HCT116 (cell line): ENCODE results near the gene ST7. TPM values are rescaled to one million over a fixed set of nuclear protein-coding genes. Genes with fewer than 3 reads are reported as not detected.

ENCODE experiments used
- ATAC-seq: fragments of 200-7000 bp; cut with Tn5 transposase; 2 replicates; pipeline ENCODE4 v1.9.1; 2020; ENCODE audit warnings: mild to moderate bottlenecking, moderate library complexity
- BruUV-seq: library from RNA; stranded (reverse); fragments of 400-500 nt; replicated peaks from 2 replicates; lab custom pipeline; 2021; lab: Mats Ljungman, UMichigan
- CTCF ChIA-PET: fragments of 300-600 bp; sonication (Branson Sonifier 250); formaldehyde crosslinking; loops from one replicate; lab custom pipeline; 2021; ENCODE audit warnings: antibody characterized with exemption; lab: Charles Lee
- POLR2A ChIA-PET: fragments of 300-600, 350-600 bp; sonication (Branson Sonifier 250); formaldehyde crosslinking; loops from one replicate; lab custom pipeline; 2021; ENCODE audit warnings: antibody characterized with exemption; lab: Charles Lee
- RAD21 ChIA-PET, 2 experiments: fragments of 300-600 bp; sonication (Branson Sonifier 250); formaldehyde crosslinking; loops; one replicate each; lab custom pipeline; 2023; ENCODE audit warnings: low total read pairs in 2 of 2; ENCODE audit not compliant: uncharacterized antibody in 2 of 2, unreplicated experiment in 2 of 2, low non-redundant PET in 1 of 2; lab: Charles Lee
- DNase-seq: peaks from one replicate; pipeline ENCODE4 v3.0.0-alpha.2; 2010; ENCODE audit warnings: low read depth, low spot score
- H2AFZ ChIP-seq: fragments of 200-600 bp; shearing (Covaris generic), sonication (generic); 2 replicates; pipeline ENCODE4 v1.6.1; 2017; ENCODE audit warnings: low read depth, mixed run types, mixed read lengths, antibody characterized with exemption, low read length; ENCODE audit not compliant: poor library complexity, severe bottlenecking
- H3K27ac ChIP-seq: 2 replicates; pipeline ENCODE4 v1.5.1; 2012; ENCODE audit warnings: low read depth, low read length
- H3K27me3 ChIP-seq: fragments of 200-600 bp; sonication (generic); 2 replicates; pipeline ENCODE4 v1.6.1; 2016; ENCODE audit warnings: mixed run types, low read length, mixed read lengths; ENCODE audit not compliant: insufficient read depth
- H3K36me3 ChIP-seq, 2 experiments: fragments of 200-500 bp in 1 of 2; fragments of 200-600 bp in 1 of 2; sonication (Bioruptor generic) in 1 of 2; sonication (generic) in 1 of 2; 2 replicates each; pipeline versions ENCODE4 v1.5.1 to v1.6.1; 2014 to 2016; ENCODE audit warnings: low read length in 2 of 2, inconsistent platforms in 1 of 2, mixed read lengths in 1 of 2, mixed run types in 1 of 2; ENCODE audit not compliant: insufficient read depth in 2 of 2, control insufficient read depth in 1 of 2
- H3K4me1 ChIP-seq, 2 experiments: fragments of 200-600 bp in 1 of 2; sonication (generic) in 1 of 2; 2 replicates each; pipeline versions ENCODE4 v1.5.1 to v1.6.1; 2012 to 2017; ENCODE audit warnings: low read length in 2 of 2, inconsistent platforms in 1 of 2, mild to moderate bottlenecking in 1 of 2, mixed read lengths in 1 of 2, mixed run types in 1 of 2, moderate library complexity in 1 of 2; ENCODE audit not compliant: insufficient read depth in 2 of 2, control insufficient read depth in 1 of 2
- H3K4me2 ChIP-seq: fragments of 200-600 bp; sonication (generic); 2 replicates; pipeline ENCODE4 v1.6.1; 2017; ENCODE audit warnings: mixed run types, low read length, mixed read lengths
- H3K4me3 ChIP-seq, 2 experiments: fragments of 200-600 bp in 1 of 2; sonication (generic) in 1 of 2; replicated peaks in 1 of 2; 2 replicates each; pipeline ENCODE4 v1.5.1; 2011 to 2016; ENCODE audit warnings: low read length in 2 of 2, control low read depth in 1 of 2, low read depth in 1 of 2, mild to moderate bottlenecking in 1 of 2, mixed read lengths in 1 of 2, mixed run types in 1 of 2
- H3K79me2 ChIP-seq: fragments of 200-600 bp; sonication (generic); 2 replicates; pipeline ENCODE4 v1.6.1; 2017; ENCODE audit warnings: mild to moderate bottlenecking, mixed run types, low read length, moderate library complexity, mixed read lengths; ENCODE audit not compliant: insufficient read depth
- H3K9ac ChIP-seq: fragments of 200-600 bp; sonication (generic); 2 replicates; pipeline ENCODE4 v1.6.1; 2016; ENCODE audit warnings: low read length, mixed read lengths
- H3K9me2 ChIP-seq: fragments of 200-600 bp; sonication (generic), shearing (Covaris generic); 2 replicates; pipeline ENCODE4 v1.6.1; 2017; ENCODE audit warnings: mixed run types, mild to moderate bottlenecking, moderate library complexity; ENCODE audit not compliant: insufficient read depth
- H3K9me3 ChIP-seq, 2 experiments: fragments of 200-500 bp in 1 of 2; fragments of 200-600 bp in 1 of 2; sonication (Bioruptor generic) in 1 of 2; sonication (generic) in 1 of 2; 2 replicates each; pipeline ENCODE4 v1.6.1; 2014 to 2017; ENCODE audit warnings: low read length in 2 of 2, mixed read lengths in 2 of 2, inconsistent platforms in 1 of 2, low read depth in 1 of 2, mild to moderate bottlenecking in 1 of 2, mixed run types in 1 of 2, moderate library complexity in 1 of 2; ENCODE audit not compliant: control insufficient read depth in 1 of 2, insufficient read depth in 1 of 2
- H4K20me1 ChIP-seq: fragments of 200-600 bp; sonication (generic), shearing (Covaris generic); 2 replicates; pipeline ENCODE4 v1.6.1; 2017; ENCODE audit warnings: mixed run types, mild to moderate bottlenecking, moderate library complexity; ENCODE audit not compliant: insufficient read depth
- CEBPB ChIP-seq: IDR thresholded peaks from 2 replicates; pipeline ENCODE4 v1.6.1; 2012; ENCODE audit warnings: low read depth
- EGR1 ChIP-seq: IDR thresholded peaks from 2 replicates; pipeline ENCODE4 v1.6.1; 2012; ENCODE audit warnings: low read depth
- ELF1 ChIP-seq: IDR thresholded peaks from 2 replicates; pipeline ENCODE4 v1.6.1; 2012; ENCODE audit warnings: low read depth, borderline replicate concordance
- EZH2 ChIP-seq: fragments of 200-600 bp; sonication (generic); IDR thresholded peaks from 2 replicates; pipeline ENCODE4 v1.6.1; 2017; ENCODE audit warnings: antibody characterized with exemption, mixed run types
- FOSL1 ChIP-seq: IDR thresholded peaks from 2 replicates; pipeline ENCODE4 v1.6.1; 2012; ENCODE audit warnings: low read depth
- JUND ChIP-seq: IDR thresholded peaks from 2 replicates; pipeline ENCODE4 v1.6.1; 2012
- POLR2A ChIP-seq: IDR thresholded peaks from 2 replicates; pipeline ENCODE4 v1.7.0; 2011; ENCODE audit warnings: borderline replicate concordance; ENCODE audit not compliant: insufficient read depth, insufficient read length; ENCODE audit errors: extremely low read depth
- RAD21 ChIP-seq: IDR thresholded peaks from 2 replicates; pipeline ENCODE4 v1.6.1; 2012; ENCODE audit warnings: low read depth, mild to moderate bottlenecking
- SIN3A ChIP-seq: IDR thresholded peaks from 2 replicates; pipeline ENCODE4 v1.6.1; 2012; ENCODE audit warnings: low read depth
- SP1 ChIP-seq: IDR thresholded peaks from 2 replicates; pipeline ENCODE4 v1.6.1; 2012; ENCODE audit warnings: low read depth
- TCF7L2 ChIP-seq: IDR thresholded peaks from 2 replicates; pipeline ENCODE4 v1.7.0; 2011; ENCODE audit warnings: borderline replicate concordance, inconsistent platforms; ENCODE audit not compliant: insufficient read depth, insufficient read length; ENCODE audit errors: extremely low read depth
- YY1 ChIP-seq: IDR thresholded peaks from 2 replicates; pipeline ENCODE4 v1.6.1; 2011; ENCODE audit warnings: low read length, low read depth, moderate library complexity, mild to moderate bottlenecking; ENCODE audit not compliant: insufficient replicate concordance; ENCODE audit errors: extremely low read depth
- ZNF274 ChIP-seq: fragments of 200-500 bp; sonication (Bioruptor generic); IDR thresholded peaks from 2 replicates; pipeline ENCODE4 v1.6.1; 2014; ENCODE audit warnings: mild to moderate bottlenecking, low read depth, low read length, inconsistent platforms
- intact Hi-C: fragments of 100-400 bp; cut with micrococcal nuclease; formaldehyde crosslinking; loops from 2 replicates; pipeline ENCODE4 v1.10.0; 2022
- total RNA-seq: library from RNA; stranded (reverse); gene quantifications from one replicate; pipeline ENCODE4 v1.2.1, GENCODE V29; 2021; ENCODE audit not compliant: unreplicated experiment
- TF ChIP-seq, protein P1 (sequence below): IDR thresholded peaks from 2 replicates; pipeline ENCODE4 v1.6.1; 2011; ENCODE audit warnings: mild to moderate bottlenecking, low read length, moderate library complexity; ENCODE audit not compliant: insufficient replicate concordance; ENCODE audit errors: extremely low read depth
- TF ChIP-seq, protein P2 (sequence below): IDR thresholded peaks from 2 replicates; pipeline ENCODE4 v1.6.1; 2012; ENCODE audit warnings: low read depth
- TF ChIP-seq, protein P3 (sequence below): IDR thresholded peaks from 2 replicates; pipeline ENCODE4 v1.6.1; 2012

The ST7 gene
- total RNA-seq, 1 experiment from 2014 or later = 12.6 TPM

DNA sequence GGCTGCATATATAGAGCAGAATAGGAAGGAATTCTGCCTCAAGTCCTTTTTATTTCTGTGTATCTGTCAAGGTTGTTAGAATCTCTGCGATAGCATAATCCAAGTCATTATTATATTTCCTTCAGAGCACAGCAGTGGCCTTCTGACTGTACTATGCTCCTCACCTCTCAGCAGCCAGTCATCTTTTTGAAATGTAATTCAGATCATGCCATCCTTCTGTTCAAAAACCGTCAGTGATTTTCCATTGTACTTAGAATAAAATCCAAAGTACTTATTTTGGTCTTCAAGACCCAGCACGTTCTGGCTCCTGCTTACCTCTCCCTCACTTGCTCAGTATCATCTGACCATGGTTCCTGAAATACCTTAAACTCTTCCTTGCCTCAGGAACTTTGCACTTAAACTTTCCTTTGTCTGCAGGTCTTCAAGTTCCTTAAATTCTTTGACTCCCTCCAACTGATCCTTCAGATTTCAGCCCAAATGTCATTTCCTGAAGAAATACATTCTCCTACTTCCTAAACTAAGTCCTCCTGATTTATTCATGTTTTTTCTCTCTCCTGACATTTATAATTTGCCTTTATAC lies 112.4 kb downstream of the ST7 start:
- H3K9me3 ChIP-seq = no peaks in the 10 kb centered on the region
- no peak overlapping the region for H3K9ac ChIP-seq
- no TSS peak for BruUV-seq
- no peak for ATAC-seq
- DNase-seq = no peak
- H3K27ac ChIP-seq = no peak overlapping the region
- CTCF ChIA-PET = no interaction called here
- no peaks in the 10 kb centered on the region for H3K36me3 ChIP-seq
- no peak overlapping the region for H3K4me2 ChIP-seq
- no peaks in the 10 kb centered on the region for H3K27me3 ChIP-seq
- intact Hi-C loops = no loop called here
- POLR2A ChIA-PET = no interaction called here
- H4K20me1 ChIP-seq = no peaks in the 10 kb centered on the region
- H3K9me2 ChIP-seq = no peaks in the 10 kb centered on the region
- H3K79me2 ChIP-seq = no peaks in the 10 kb centered on the region
- no peaks in the 10 kb centered on the region for H3K4me1 ChIP-seq
- no peak overlapping the region for H2AFZ ChIP-seq
- no peak overlapping the region for H3K4me3 ChIP-seq
- RAD21 ChIA-PET = no interaction called here
- TF ChIP-seq, protein P1, sequence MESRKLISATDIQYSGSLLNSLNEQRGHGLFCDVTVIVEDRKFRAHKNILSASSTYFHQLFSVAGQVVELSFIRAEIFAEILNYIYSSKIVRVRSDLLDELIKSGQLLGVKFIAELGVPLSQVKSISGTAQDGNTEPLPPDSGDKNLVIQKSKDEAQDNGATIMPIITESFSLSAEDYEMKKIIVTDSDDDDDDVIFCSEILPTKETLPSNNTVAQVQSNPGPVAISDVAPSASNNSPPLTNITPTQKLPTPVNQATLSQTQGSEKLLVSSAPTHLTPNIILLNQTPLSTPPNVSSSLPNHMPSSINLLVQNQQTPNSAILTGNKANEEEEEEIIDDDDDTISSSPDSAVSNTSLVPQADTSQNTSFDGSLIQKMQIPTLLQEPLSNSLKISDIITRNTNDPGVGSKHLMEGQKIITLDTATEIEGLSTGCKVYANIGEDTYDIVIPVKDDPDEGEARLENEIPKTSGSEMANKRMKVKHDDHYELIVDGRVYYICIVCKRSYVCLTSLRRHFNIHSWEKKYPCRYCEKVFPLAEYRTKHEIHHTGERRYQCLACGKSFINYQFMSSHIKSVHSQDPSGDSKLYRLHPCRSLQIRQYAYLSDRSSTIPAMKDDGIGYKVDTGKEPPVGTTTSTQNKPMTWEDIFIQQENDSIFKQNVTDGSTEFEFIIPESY = no peak
- TF ChIP-seq ZNF274 (no peak), RAD21 (no peak), JUND (no peak), EGR1 (no peak), ELF1 (no peak), CEBPB (no peak), TCF7L2 (no peak), FOSL1 (no peak), POLR2A (no peak), SP1 (no peak), EZH2 (no peak), YY1 (no peak), SIN3A (no peak)
- TF ChIP-seq, protein P2, sequence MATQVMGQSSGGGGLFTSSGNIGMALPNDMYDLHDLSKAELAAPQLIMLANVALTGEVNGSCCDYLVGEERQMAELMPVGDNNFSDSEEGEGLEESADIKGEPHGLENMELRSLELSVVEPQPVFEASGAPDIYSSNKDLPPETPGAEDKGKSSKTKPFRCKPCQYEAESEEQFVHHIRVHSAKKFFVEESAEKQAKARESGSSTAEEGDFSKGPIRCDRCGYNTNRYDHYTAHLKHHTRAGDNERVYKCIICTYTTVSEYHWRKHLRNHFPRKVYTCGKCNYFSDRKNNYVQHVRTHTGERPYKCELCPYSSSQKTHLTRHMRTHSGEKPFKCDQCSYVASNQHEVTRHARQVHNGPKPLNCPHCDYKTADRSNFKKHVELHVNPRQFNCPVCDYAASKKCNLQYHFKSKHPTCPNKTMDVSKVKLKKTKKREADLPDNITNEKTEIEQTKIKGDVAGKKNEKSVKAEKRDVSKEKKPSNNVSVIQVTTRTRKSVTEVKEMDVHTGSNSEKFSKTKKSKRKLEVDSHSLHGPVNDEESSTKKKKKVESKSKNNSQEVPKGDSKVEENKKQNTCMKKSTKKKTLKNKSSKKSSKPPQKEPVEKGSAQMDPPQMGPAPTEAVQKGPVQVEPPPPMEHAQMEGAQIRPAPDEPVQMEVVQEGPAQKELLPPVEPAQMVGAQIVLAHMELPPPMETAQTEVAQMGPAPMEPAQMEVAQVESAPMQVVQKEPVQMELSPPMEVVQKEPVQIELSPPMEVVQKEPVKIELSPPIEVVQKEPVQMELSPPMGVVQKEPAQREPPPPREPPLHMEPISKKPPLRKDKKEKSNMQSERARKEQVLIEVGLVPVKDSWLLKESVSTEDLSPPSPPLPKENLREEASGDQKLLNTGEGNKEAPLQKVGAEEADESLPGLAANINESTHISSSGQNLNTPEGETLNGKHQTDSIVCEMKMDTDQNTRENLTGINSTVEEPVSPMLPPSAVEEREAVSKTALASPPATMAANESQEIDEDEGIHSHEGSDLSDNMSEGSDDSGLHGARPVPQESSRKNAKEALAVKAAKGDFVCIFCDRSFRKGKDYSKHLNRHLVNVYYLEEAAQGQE = no peak
- TF ChIP-seq, protein P3, sequence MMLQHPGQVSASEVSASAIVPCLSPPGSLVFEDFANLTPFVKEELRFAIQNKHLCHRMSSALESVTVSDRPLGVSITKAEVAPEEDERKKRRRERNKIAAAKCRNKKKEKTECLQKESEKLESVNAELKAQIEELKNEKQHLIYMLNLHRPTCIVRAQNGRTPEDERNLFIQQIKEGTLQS = no peak
